Uterus (tissue), 4 donors: ENCODE data around the gene KRR1. TPM values are rescaled to one million over a fixed set of nuclear protein-coding genes. Genes with fewer than 3 reads are reported as not detected.
"Not testable (repeated sequence)": the region's sequence is repeated elsewhere in the genome, so short reads cannot be mapped to it uniquely, and the experiment has no call there.

ENCODE experiments used
- DNase-seq, 2 donors: peaks; one replicate each; pipeline ENCODE4 v3.0.0-alpha.2; 2019 to 2020
- H3K27ac ChIP-seq, 2 donors: fragments of 200-600 bp; sonication (generic); 1 replicate in 1 of 2; 2 replicates in 1 of 2; pipeline ENCODE4 v1.5.1; 2016 to 2018
- H3K27me3 ChIP-seq, 2 donors: fragments of 200-600 bp; sonication (generic); one replicate each; pipeline ENCODE4 v1.5.1; 2018 to 2019; ENCODE audit warnings: control low read depth in 1 of 2
- H3K36me3 ChIP-seq, 2 donors: fragments of 200-600 bp; sonication (generic); one replicate each; pipeline ENCODE4 v1.5.1; 2019; ENCODE audit warnings: control low read depth in 1 of 2
- H3K4me1 ChIP-seq, 2 donors: fragments of 200-600 bp; sonication (generic); one replicate each; pipeline ENCODE4 v1.5.1; 2018 to 2019; ENCODE audit warnings: control low read depth in 1 of 2
- H3K4me3 ChIP-seq, 2 donors: fragments of 200-600 bp; sonication (generic); 1 replicate in 1 of 2; 2 replicates in 1 of 2; pipeline ENCODE4 v1.5.1; 2018 to 2019; ENCODE audit warnings: mild to moderate bottlenecking in 1 of 2
- H3K9me3 ChIP-seq, 2 donors: fragments of 200-600 bp; sonication (generic); one replicate each; pipeline ENCODE4 v1.5.1; 2019; ENCODE audit warnings: control low read depth in 1 of 2
- POLR2A ChIP-seq, 2 donors: fragments of 450-650 bp; IDR thresholded peaks; one replicate each; pipeline ENCODE4 v1.6.1; 2016; ENCODE audit warnings: antibody characterized with exemption in 2 of 2, mild to moderate bottlenecking in 1 of 2, moderate library complexity in 1 of 2
- intact Hi-C: fragments of 100-400 bp; cut with DNase I; formaldehyde crosslinking; loops from one replicate; pipeline ENCODE4 v1.15.1; 2023; ENCODE audit warnings: low total_unique reads
- total RNA-seq, 4 donors: library from RNA; depleted of rRNA in 3 of 4; stranded (reverse); fragments of >200 nt in 3 of 4; gene quantifications; one replicate each; pipeline versions ENCODE4 v1.1.0 to v1.2.4, GENCODE V29; 2014 to 2023
- TF ChIP-seq, protein P1 (sequence below), 4 experiments: fragments of 200-600 bp in 2 of 4; fragments of 450-650 bp in 2 of 4; sonication (generic) in 2 of 4; IDR thresholded peaks; one replicate each; pipeline ENCODE4 v1.5.1; 2016 to 2019; ENCODE audit warnings: antibody characterized with exemption in 4 of 4, mild to moderate bottlenecking in 2 of 4, moderate library complexity in 1 of 4
- donor health status: DM: yes; HTN: yes; CAD: no.

The KRR1 gene
- total RNA-seq, 4 donors from 2014 or later: 18.8 to 86.6 (median 73.9) TPM

- Histone ChIP-seq H3K4me3 (no peak overlapping the region), H3K4me1 (no peaks in the 10 kb centered on the region), H3K27me3 (no peaks in the 10 kb centered on the region), H3K36me3 (no peaks in the 10 kb centered on the region), H3K27ac (no peak overlapping the region), H3K9me3 (no peaks in the 10 kb centered on the region)
- no peak for DNase-seq
- intact Hi-C loops: no loop called here
- no peak for TF ChIP-seq POLR2A (IDR thresholded peaks at IDR 0.05)
- TF ChIP-seq, protein P1, sequence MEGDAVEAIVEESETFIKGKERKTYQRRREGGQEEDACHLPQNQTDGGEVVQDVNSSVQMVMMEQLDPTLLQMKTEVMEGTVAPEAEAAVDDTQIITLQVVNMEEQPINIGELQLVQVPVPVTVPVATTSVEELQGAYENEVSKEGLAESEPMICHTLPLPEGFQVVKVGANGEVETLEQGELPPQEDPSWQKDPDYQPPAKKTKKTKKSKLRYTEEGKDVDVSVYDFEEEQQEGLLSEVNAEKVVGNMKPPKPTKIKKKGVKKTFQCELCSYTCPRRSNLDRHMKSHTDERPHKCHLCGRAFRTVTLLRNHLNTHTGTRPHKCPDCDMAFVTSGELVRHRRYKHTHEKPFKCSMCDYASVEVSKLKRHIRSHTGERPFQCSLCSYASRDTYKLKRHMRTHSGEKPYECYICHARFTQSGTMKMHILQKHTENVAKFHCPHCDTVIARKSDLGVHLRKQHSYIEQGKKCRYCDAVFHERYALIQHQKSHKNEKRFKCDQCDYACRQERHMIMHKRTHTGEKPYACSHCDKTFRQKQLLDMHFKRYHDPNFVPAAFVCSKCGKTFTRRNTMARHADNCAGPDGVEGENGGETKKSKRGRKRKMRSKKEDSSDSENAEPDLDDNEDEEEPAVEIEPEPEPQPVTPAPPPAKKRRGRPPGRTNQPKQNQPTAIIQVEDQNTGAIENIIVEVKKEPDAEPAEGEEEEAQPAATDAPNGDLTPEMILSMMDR (IDR thresholded peaks at IDR 0.05): no peak
These were observed 66.8 kb downstream of the KRR1 start for GRCh38 chr12:75444429-75445136.

DNA sequence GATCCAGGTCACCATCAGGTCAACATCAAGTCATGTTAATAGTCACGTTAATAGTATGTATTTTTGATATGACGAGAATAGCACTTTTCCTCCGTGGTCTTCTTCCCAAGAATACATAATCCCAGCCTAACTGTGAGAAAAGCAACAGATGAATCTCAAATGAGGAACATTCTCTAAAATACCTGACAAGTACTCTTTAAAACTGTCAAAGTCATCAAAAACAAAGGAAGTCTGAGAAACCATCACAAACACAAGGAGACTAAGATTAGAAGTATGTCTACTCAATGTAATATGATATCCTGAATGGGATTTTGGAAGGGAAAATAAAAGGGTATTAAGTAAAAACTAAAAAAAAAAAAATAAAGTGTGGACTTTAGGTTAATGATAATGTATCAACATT lies 67.7 kb downstream of the KRR1 start:
- H3K36me3 ChIP-seq: no peaks in the 10 kb centered on the region
- H3K27me3 ChIP-seq: no peaks in the 10 kb centered on the region
- DNase-seq: no peak
- H3K4me1 ChIP-seq: no peaks in the 10 kb centered on the region
- no peak overlapping the region for H3K4me3 ChIP-seq
- H3K27ac ChIP-seq: no peak overlapping the region
- intact Hi-C loops: no loop called here
- H3K9me3 ChIP-seq: no peaks in the 10 kb centered on the region
- no peak for TF ChIP-seq POLR2A (IDR thresholded peaks at IDR 0.05)
- TF ChIP-seq, protein P1 (IDR thresholded peaks at IDR 0.05): no peak

GRCh38 chr12:75442454-75442853 lies 69.0 kb downstream of the KRR1 start:
- H3K4me1 ChIP-seq, H3K4me3 ChIP-seq, DNase-seq, H3K27ac ChIP-seq, H3K27me3 ChIP-seq, H3K9me3 ChIP-seq, H3K36me3 ChIP-seq, intact Hi-C loops: not testable (repeated sequence)

DNA sequence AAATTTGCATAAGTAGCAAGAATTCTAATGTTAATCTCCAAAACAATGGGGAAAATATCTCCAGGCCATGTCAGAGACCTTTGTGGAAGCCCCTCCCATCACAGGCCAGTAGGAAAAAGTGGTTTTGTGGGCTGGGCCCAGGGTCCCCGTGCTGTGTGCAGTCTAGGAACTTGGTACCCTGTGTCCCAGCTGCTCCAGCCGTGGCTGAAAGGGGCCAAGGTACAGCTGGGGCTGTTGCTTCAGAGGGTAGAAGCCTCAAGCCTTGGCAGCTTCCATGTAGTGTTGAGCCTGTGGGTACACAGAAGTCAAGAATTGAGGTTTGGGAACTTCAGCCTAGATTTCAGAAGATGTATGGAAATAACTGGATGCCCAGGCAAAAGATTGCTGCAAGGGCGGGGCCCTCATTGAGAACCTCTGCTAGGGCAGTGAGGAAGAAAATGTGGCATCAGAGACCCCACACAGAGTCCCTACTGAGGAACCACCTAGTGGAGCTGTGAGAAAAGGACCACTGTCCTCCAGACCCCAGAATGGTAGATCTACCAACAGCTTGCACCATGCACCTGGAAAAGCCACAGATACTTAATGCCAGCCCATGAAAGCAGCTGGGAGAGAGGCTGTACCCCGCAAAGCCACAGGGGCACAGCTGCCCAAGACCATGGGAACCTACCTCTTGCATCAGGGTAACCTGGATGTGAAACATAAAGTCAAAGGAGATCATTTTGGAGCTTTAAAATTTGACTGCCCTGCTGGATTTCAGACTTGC lies 69.5 kb downstream of the KRR1 start:
- DNase-seq, H3K9me3 ChIP-seq, H3K36me3 ChIP-seq, intact Hi-C loops, H3K27me3 ChIP-seq, H3K27ac ChIP-seq, H3K4me3 ChIP-seq, H3K4me1 ChIP-seq: not testable (repeated sequence)

Other genes with a start within 250 kb of the KRR1 start
- 10 to 100 TPM in 3 of 4 donors, 1 to 10 TPM in 1; 3.1 to 30.9 (median 25.6) TPM for gene CAPS2, start 181.3 kb downstream of the KRR1 start, total RNA-seq
- not detected for gene GLIPR1L1, start 176.9 kb downstream of the KRR1 start, total RNA-seq
- gene GLIPR1L2, start 120.5 kb downstream of the KRR1 start, total RNA-seq: 1 to 10 TPM in 2 of 4 donors, not detected in 2; 2.9 to 4.6 TPM
- gene GLIPR1, start 30.9 kb downstream of the KRR1 start, total RNA-seq: 10 to 100 TPM; 43.8 to 74.3 (median 49.6) TPM